DMS114 treated with DMSO at 0.1 percent for 48 hours (cell line): ENCODE measurements around the gene ABLIM1.
"Not testable (repeated sequence)": the region's sequence is repeated elsewhere in the genome, so short reads cannot be mapped to it uniquely, and the experiment has no call there.

Experiments
- DNase-seq: peaks from one replicate; lab custom pipeline; 2025; ENCODE audit not compliant: unreplicated experiment; lab: John Stamatoyannopoulos, UW

The ABLIM1 gene

GRCh38 chr10:114658175-114658574 lies at the start of gene ABLIM1:
TSS of gene ABLIM1 (minus strand) at chr10:114658275. CDS start at chr10:114658200, 75 bp downstream.
- DNase-seq, result no peak

GRCh38 chr10:114706458-114707055 lies 48.5 kb upstream of the ABLIM1 start:
- DNase-seq, result no peak

- DNase-seq, result no peak
These were observed 46.6 kb upstream of the ABLIM1 start for GRCh38 chr10:114704679-114705078.

GRCh38 chr10:114703377-114704107 lies 45.5 kb upstream of the ABLIM1 start:
- no peak for DNase-seq

GRCh38 chr10:114698271-114699061 lies 40.4 kb upstream of the ABLIM1 start:
- no peak for DNase-seq

- no peak for DNase-seq
These were observed 39.1 kb upstream of the ABLIM1 start for GRCh38 chr10:114697061-114697598.

GRCh38 chr10:114696301-114696700 lies 38.2 kb upstream of the ABLIM1 start:
- not testable (repeated sequence) for DNase-seq

GRCh38 chr10:114694752-114695151 lies 36.7 kb upstream of the ABLIM1 start:
- no peak for DNase-seq

- no peak for DNase-seq
These were observed 36.0 kb upstream of the ABLIM1 start for GRCh38 chr10:114694062-114694461.

- DNase-seq, result no peak
These were observed 33.4 kb upstream of the ABLIM1 start for GRCh38 chr10:114691442-114691941.

- no peak for DNase-seq
These were observed 30.7 kb upstream of the ABLIM1 start for GRCh38 chr10:114688786-114689185.

GRCh38 chr10:114687459-114687858 lies 29.4 kb upstream of the ABLIM1 start:
- DNase-seq, result no peak

- DNase-seq, result no peak
These were observed 27.9 kb upstream of the ABLIM1 start for GRCh38 chr10:114686013-114686412.

GRCh38 chr10:114685456-114685855 lies 27.4 kb upstream of the ABLIM1 start:
- DNase-seq, result no peak

GRCh38 chr10:114684822-114685209 lies 26.7 kb upstream of the ABLIM1 start:
- DNase-seq, result no peak

- DNase-seq, result no peak
These were observed 26.2 kb upstream of the ABLIM1 start for GRCh38 chr10:114684084-114684821.

GRCh38 chr10:114683593-114683992 lies 25.5 kb upstream of the ABLIM1 start:
- DNase-seq, result no peak

GRCh38 chr10:114683162-114683561 lies 25.1 kb upstream of the ABLIM1 start:
- no peak for DNase-seq

- no peak for DNase-seq
These were observed 24.5 kb upstream of the ABLIM1 start for GRCh38 chr10:114682532-114682931.

GRCh38 chr10:114682121-114682520 lies 24.0 kb upstream of the ABLIM1 start:
- DNase-seq, result no peak

GRCh38 chr10:114681542-114681941 lies 23.5 kb upstream of the ABLIM1 start:
- no peak for DNase-seq
